HG03064 (cell line): ENCODE data around the gene MAIP1.
"Not testable (repeated sequence)": the region's sequence is repeated elsewhere in the genome, so short reads cannot be mapped to it uniquely, and the experiment has no call there.

ENCODE experiments used
- ATAC-seq: cut with Tn5 transposase; IDR thresholded peaks from one replicate; pipeline ENCODE4 v1.9.1; 2021; ENCODE audit warnings: low read depth; ENCODE audit not compliant: unreplicated experiment

MAIP1 gene

GRCh38 chr2:199955339-199956061 lies at the start of gene MAIP1, which contains the start of gene TYW5:
TSS of gene MAIP1 (plus strand) at chr2:199955582. CDS start at chr2:199955799, 217 bp downstream.
TSS of gene TYW5 (minus strand) at chr2:199955491. CDS start at chr2:199955470, 21 bp downstream.
- peak; percentile 91 for ATAC-seq

DNA sequence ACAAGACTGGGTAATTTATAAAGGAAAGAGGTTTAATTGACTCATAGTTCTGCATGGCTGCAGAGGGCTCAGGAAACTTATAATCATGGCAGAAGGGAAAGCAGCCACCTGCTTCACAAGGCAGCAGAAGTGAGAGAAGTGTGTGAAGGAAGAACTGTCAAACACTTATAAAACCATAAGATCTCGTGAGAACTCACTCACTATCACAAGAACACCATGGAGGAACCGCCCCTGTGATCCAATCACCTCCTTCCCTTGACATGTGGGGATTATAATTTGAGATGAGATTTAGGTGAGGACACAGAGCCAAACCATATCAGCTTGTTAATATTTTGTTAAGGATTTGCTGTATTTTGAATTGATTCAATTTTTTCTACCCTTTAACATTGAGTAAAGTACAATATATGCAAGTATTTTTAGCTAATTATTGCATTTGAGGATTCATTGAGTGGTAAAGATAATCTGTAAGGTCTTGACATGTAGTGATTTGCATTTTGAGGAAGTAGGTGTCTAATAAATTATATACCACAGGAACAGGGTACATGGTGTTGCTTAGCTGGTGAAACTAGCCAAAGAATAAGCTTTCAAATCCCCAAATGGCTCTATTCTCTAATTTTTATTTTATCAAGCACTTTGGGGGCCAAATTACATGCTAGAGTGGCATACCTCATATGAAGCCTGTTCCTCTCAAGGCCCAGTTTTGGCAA lies 48.2 kb upstream of the MAIP1 start:
- no peak for ATAC-seq

DNA sequence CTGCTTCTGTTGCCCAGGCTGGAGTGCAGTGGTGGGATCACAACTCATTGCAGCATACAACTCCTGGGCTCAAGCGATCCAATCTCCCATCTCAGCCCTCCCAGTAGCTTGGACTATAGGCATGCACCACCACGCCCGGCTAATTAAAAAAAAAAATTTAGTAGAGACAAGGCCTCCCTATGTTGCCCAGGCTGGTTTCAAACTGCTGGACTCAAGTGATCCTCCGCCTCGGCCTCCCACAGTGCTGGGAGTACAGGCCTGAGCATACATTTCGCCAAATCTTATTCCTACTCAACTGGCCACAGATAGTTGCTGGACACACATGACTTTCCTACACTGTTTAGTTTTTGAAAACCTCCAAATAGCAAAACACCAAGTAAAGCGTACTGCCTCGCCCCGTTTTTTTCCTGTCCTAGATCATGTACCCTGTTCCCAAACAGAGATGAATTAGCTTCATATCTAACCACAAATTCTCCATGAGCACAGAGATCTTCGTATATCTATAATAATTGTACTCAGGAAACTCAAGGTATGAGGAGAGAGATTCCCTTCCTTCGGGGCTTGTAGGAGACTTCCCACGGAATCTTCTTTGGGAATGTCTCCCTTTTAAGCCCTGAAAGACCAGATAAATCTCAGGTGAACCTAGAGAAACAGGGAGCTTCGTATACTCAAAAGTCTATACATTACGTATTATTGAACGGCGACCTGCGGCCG lies 44.9 kb upstream of the MAIP1 start:
- ATAC-seq, result no peak

DNA sequence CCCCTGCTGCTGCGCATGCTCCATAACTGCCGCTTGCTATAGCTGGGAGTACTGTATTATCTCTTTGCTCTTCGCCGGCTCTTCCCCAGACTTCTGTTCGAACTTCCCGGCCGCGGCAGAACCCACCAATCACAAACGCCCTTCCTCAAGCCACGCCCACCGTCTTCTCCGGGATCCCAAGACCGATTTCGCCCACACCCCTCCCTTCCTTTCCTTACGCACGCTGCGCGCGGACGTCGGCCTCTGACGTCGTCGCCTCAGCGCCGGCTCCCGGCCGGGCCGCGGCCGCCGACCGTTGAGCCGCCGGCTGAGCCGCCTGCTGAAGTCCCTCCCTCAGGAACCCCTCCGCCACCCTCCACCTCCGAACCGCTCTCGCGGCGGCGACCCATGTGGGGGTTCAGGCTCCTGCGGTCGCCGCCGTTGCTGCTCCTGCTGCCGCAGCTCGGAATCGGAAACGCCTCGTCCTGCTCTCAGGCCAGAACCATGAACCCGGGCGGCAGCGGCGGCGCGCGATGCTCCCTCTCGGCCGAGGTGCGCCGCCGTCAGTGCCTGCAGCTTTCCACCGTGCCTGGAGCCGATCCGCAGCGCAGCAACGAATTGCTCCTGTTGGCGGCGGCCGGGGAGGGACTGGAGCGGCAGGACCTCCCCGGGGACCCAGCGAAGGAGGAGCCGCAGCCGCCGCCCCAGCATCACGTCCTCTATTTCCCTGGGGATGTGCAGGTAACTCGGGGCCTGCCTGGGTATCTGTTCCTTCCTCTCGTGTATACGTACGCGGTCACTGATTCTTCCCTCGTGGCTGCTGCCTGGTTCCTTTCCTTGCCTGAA lies 44.1 kb upstream of the MAIP1 start, which contains the start of gene C2orf69:
C2orf69 (plus strand) TSS at position 242 of the 825 bp plus-strand sequence; CDS start at position 388, 146 bp downstream.
- peak; percentile 87 for ATAC-seq

- ATAC-seq, result no peak
Observed at GRCh38 chr2:199911877-199912161, 43.6 kb upstream of the MAIP1 start.

DNA sequence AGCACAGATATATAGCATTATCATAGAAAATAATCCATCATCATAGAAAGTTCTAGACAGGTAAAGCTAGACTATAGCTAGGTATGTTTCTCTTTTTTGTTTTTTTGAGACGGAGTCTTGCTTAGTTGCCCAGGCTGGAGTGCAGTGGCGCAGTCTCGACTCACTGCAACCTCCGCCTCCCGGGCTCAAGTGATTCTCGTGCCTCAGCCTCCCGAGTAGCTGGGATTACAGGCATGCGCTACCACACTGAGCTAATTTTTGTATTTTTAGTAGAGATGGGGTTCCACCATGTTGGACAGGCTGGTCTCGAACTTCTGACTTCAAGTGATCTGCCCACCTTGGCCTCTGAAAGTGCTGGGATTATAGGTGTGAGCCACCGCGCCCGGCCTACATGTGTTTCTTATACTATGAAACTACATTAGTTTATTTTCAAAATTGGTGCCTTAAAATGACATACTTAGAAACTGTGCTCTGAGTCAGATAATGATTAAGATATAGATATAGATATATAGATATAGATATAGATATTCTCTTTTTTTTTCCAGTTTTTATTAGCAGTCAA lies 42.7 kb upstream of the MAIP1 start:
- ATAC-seq, result not testable (repeated sequence)

GRCh38 chr2:199914372-199914958 lies 40.9 kb upstream of the MAIP1 start:
- no peak for ATAC-seq

DNA sequence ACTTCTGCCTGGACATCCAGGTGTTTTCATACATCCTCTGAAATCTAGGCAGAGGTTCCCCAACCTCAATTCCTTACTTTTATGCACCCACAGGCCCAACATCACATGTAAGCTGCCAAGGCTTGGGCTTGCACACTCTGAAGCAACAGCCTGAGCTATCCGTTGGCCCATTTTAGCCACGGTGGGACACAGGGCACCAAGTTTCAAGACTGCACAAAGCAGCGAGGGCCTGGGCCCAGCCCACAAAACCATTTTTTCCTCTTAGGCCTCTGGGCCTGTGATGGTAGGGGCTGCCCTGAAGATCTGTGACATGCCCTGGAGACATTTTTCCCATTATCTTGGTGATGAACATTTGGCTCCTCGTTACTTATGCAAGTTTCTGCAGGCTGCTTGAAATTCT lies 38.4 kb upstream of the MAIP1 start:
- ATAC-seq, result no peak

DNA sequence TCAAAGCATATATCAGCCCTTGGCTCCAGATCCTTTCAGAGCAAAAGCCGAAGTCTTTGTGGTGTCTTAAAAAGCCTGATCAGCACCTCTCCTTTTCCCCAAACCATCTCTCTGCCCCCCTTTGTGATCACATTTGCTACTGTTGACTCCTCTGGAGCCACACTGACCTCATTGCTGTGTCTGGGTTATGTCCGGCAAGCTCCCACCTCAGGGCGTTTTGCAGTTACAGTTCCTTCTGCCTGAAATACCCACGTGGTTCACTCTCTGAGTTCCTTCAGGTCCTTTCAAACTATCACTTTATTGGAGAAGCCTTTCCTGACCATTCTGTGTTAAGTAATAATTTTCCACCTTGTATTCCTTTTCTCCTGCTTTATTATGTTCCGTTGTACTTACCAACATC lies 32.5 kb upstream of the MAIP1 start:
- ATAC-seq, result no peak

GRCh38 chr2:199923924-199924323 lies 31.5 kb upstream of the MAIP1 start:
- ATAC-seq, result no peak

- ATAC-seq, result no peak
Observed at GRCh38 chr2:199926806-199927205, 28.6 kb upstream of the MAIP1 start.

GRCh38 chr2:199928226-199928625 lies 27.2 kb upstream of the MAIP1 start:
- no peak for ATAC-seq

- no peak for ATAC-seq
Observed at GRCh38 chr2:199928626-199929025, 26.8 kb upstream of the MAIP1 start.

GRCh38 chr2:199929262-199929661 lies 26.1 kb upstream of the MAIP1 start:
- no peak for ATAC-seq

DNA sequence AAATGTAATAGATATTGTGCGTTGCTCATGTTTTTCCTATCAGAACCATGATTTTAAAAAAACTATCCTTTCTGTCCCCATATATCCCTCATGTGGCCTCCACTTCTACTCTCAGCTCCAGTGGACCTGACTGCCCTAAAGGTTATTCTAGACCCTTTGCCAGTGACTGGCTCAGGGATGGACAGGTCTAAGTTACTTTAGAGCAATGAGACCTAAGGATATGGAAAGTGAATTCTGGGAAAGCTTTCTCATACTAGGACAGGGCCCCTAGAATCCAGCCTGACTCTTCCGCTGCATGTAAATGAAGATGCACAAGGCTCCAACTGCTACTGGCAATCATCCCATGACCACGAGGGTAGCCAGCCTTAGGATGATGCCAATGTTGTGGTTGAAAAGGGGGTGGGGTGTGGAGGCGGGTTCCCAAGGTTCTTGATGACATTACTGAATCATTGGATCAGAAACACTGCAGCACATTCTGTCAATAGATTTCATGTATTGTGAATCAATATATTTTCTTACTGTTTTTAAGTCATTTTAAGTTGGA lies 23.0 kb upstream of the MAIP1 start:
- no peak for ATAC-seq

GRCh38 chr2:199933466-199933865 lies 21.9 kb upstream of the MAIP1 start:
- no peak for ATAC-seq

- no peak for ATAC-seq
Observed at GRCh38 chr2:199936554-199936953, 18.8 kb upstream of the MAIP1 start.

GRCh38 chr2:199940373-199940772 lies 15.0 kb upstream of the MAIP1 start:
- ATAC-seq, result no peak

DNA sequence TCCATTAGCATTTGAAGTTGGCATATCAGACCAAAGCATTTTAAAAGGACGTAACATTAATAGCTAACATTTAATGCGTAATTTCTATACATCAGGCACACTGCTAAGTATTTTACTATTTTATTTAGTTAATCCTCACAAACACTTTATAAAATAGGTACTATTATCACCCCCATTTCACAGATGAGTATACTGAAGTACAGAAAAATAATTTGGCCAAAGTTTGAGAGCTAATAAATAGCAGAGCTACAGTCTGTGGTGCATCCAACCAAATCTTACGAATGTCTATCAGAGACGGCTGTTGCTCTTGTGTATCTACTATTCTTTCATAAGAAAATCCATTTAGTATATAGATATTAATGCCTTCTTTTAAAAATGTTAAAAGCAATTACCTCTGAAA lies 12.0 kb upstream of the MAIP1 start:
- no peak for ATAC-seq

GRCh38 chr2:199946196-199946595 lies 9.2 kb upstream of the MAIP1 start:
- ATAC-seq, result no peak
